Measurements from ENCODE around the gene HLCS.

HLCS gene

GRCh38 chr21:36985751-36986594 lies 19.5 kb upstream of the HLCS start:
- no peak for DNase-seq (ENCODE audit: low read depth in 2 of 2)

- DNase-seq (ENCODE audit: low read depth in 2 of 2): no peak
Measured at GRCh38 chr21:36981977-36982700, 15.7 kb upstream of the HLCS start.

- no peak for DNase-seq (ENCODE audit: low read depth in 2 of 2)
Measured at GRCh38 chr21:36981049-36981391, 14.6 kb upstream of the HLCS start.

- DNase-seq (ENCODE audit: low read depth in 2 of 2): no peak
Measured at GRCh38 chr21:36980280-36981048, 14.0 kb upstream of the HLCS start.

GRCh38 chr21:36976882-36977651 lies 10.6 kb upstream of the HLCS start:
- no peak for DNase-seq (ENCODE audit: low read depth in 2 of 2)

GRCh38 chr21:36976228-36976861 lies 9.9 kb upstream of the HLCS start:
- DNase-seq (ENCODE audit: low read depth in 2 of 2): no peak

GRCh38 chr21:36974851-36975192 lies 8.4 kb upstream of the HLCS start:
- DNase-seq (ENCODE audit: low read depth in 2 of 2): no peak

GRCh38 chr21:36973986-36974850 lies 7.7 kb upstream of the HLCS start:
- DNase-seq (ENCODE audit: low read depth in 2 of 2): no peak

GRCh38 chr21:36968976-36969375 lies 2.5 kb upstream of the HLCS start:
- DNase-seq (ENCODE audit: low read depth in 2 of 2): no peak

GRCh38 chr21:36968414-36968813 lies 1.9 kb upstream of the HLCS start:
- DNase-seq (ENCODE audit: low read depth in 2 of 2): no peak

GRCh38 chr21:36966821-36967768 lies 626 bp upstream of the HLCS start:
- DNase-seq (ENCODE audit: low read depth in 2 of 2): no peak

- DNase-seq (ENCODE audit: low read depth in 2 of 2): no peak
Measured at GRCh38 chr21:36965720-36966065, 776 bp downstream of the HLCS start.

- no peak for DNase-seq (ENCODE audit: low read depth in 2 of 2)
Measured at GRCh38 chr21:36964827-36965719, 1.4 kb downstream of the HLCS start.

GRCh38 chr21:36964398-36964797 lies 2.1 kb downstream of the HLCS start:
- DNase-seq (ENCODE audit: low read depth in 2 of 2): no peak

GRCh38 chr21:36962098-36962780 lies 4.2 kb downstream of the HLCS start:
- DNase-seq (ENCODE audit: low read depth in 2 of 2): no peak

GRCh38 chr21:36960676-36961284 lies 5.7 kb downstream of the HLCS start:
- DNase-seq (ENCODE audit: low read depth in 2 of 2): no peak
